BJ (cell line): ENCODE results near the gene EFHC1. TPM values are rescaled to one million over a fixed set of nuclear protein-coding genes. Genes with fewer than 3 reads are reported as not detected.

ENCODE experiments used
- CTCF ChIA-PET: fragments of 350-600 bp; formaldehyde crosslinking; extraction: SDS; loops from one replicate; lab custom pipeline; 2021; ENCODE audit warnings: antibody characterized with exemption, inconsistent platforms; lab: Yijun Ruan, JAX
- POLR2A ChIA-PET: fragments of 300-600 bp; sonication (Branson Sonifier 250); formaldehyde crosslinking; extraction: SDS; loops from one replicate; lab custom pipeline; 2021; ENCODE audit warnings: antibody characterized with exemption; lab: Charles Lee
- DNase-seq: peaks from one replicate; pipeline ENCODE4 v3.0.0-alpha.2; 2011; ENCODE audit warnings: low read depth
- H3K27me3 ChIP-seq: 2 replicates; pipeline ENCODE4 v1.6.0; 2011; ENCODE audit warnings: low read length; ENCODE audit not compliant: control insufficient read depth, insufficient read depth
- H3K36me3 ChIP-seq: 2 replicates; pipeline ENCODE4 v1.5.1; 2011; ENCODE audit warnings: low read length; ENCODE audit not compliant: control insufficient read depth, insufficient read depth
- H3K4me3 ChIP-seq: 2 replicates; pipeline ENCODE4 v1.5.1; 2011; ENCODE audit warnings: low read depth, mild to moderate bottlenecking, control low read depth, low read length
- CTCF ChIP-seq: IDR thresholded peaks from 2 replicates; pipeline ENCODE4 v1.5.1; 2011; ENCODE audit warnings: low read depth, mild to moderate bottlenecking, control low read depth, inconsistent platforms, low read length, moderate library complexity; ENCODE audit not compliant: insufficient read depth
- polyA minus RNA-seq: library from RNA; depleted of rRNA, polyadenylated mRNA; stranded (reverse); fragments of >200 nt; gene quantifications from 2 replicates; pipeline ENCODE4 v1.2.3, GENCODE V29; 2011; rRNA and poly(A)+ RNA removed
- polyA plus RNA-seq: library from polyadenylated mRNA; depleted of rRNA; stranded (reverse); fragments of >200 nt; gene quantifications from 2 replicates; pipeline ENCODE4 v1.2.3, GENCODE V29; 2011; rRNA removed

The EFHC1 gene
- polyA plus RNA-seq (16.6 and 26.3 TPM in 2 replicates), polyA minus RNA-seq (12.1 and 22.7 TPM in 2 replicates)

- no peak for TF ChIP-seq CTCF
- peak; percentile 84 for DNase-seq
- Histone ChIP-seq H3K36me3 (no peaks in the 10 kb centered on the region), H3K27me3 (no peaks in the 10 kb centered on the region), H3K4me3 (peak within 1 kb of the TSS; percentile 84)
- CTCF ChIA-PET = interaction anchor here (0.9 to 3.8 kb wide), 8 partner anchors 94 to 248 kb away, joined by 3 to 22 read pairs (median 5); partner anchors contain the start of gene TRAM2
- POLR2A ChIA-PET = interaction anchor here (0.6 to 1.1 kb wide), 5 partner anchors 150 to 178 kb away, joined by 3 to 4 read pairs (median 3); no protein-coding TSS in a partner anchor
These were observed at the start of gene EFHC1 for GRCh38 chr6:52419809-52420667. Gene EFHC1, plus strand, starts transcription at chr6:52420342. Its CDS starts 69 bp downstream, at chr6:52420411.

DNA sequence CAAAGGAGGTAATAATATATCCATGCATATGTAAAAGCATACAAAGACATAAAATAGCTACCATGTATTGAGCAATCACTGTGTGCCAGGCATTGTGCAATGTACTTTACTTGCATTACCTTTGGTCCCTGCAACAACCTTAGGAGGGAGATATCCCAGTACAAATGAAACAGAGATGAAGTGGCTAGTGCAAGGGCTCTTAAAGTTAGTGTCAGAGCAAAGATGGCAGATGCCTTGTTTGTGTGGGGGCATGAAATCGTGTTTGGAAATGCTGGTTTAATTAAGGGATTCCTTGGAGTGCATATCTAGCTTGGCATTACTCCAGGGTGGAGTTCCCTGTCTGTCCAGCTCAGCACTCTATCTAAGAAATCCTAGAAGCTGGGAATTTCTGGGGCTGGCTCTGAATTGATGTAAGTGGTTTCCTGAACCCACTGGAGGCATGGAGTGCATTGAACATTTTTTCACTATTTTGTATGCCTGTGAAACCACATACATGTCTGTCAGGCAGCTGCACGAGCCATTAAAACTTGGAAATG, 48.4 kb upstream of the EFHC1 start:
- DNase-seq = no peak
- Histone ChIP-seq H3K27me3 (no peaks in the 10 kb centered on the region), H3K4me3 (no peak overlapping the region), H3K36me3 (no peaks in the 10 kb centered on the region)
- ChIA-PET POLR2A (no interaction called here), CTCF (interaction anchor here (0.9 to 1.3 kb wide), 3 partner anchors 16 to 85 kb away, joined by 3 to 4 read pairs (median 3); no protein-coding TSS in a partner anchor)
- no peak for TF ChIP-seq CTCF

DNA sequence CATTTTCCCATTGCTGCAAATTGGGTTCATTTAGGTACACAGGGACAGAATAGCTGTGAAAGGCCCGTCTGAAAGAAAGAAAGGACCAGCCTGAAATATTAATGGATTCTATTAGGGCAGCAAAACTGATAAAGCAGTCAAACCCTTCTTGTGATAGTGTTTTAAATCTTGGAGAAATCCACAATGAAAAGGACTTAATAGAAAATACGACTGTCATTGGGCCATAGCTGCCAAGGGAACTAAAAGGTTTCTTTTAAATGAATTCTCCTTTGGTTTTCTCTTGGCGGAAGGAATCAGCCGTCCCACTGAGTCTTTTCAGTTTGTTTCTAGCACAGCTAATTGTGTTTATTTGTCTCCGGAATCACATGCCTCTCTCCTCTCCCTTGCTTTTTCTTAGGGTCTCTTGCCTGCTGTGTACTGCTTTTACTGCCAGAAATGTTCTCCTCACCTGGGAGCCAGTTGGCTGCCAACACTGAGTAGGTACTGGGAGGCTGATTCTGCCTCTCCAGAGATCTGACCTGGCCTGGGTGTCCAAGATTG, 46.9 kb upstream of the EFHC1 start:
- H3K4me3 ChIP-seq = no peak overlapping the region
- ChIA-PET POLR2A (no interaction called here), CTCF (no interaction called here)
- no peaks in the 10 kb centered on the region for H3K27me3 ChIP-seq
- TF ChIP-seq CTCF = no peak
- no peak for DNase-seq
- no peaks in the 10 kb centered on the region for H3K36me3 ChIP-seq

DNA sequence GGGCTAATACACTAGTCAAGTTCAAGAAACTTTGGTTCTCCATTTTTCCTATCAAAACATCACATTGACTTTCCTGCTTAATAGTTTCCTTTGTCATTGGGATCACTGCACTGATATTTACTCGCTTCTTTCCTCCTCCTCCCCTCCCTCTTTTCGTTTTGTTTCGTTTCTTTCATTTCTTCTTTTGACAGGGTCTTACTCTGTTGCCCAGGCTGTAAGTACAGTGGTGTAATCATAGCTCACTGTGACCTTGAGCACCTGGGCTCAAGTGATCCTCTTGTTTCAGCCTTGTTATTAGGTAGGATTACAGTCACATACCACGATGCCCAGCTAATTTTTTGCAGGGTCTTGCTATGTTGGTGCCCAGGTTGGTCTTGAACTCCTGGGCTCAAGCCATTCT, 45.9 kb upstream of the EFHC1 start:
- ChIA-PET POLR2A (no interaction called here), CTCF (interaction anchor here (1.0 to 1.7 kb wide), 2 partner anchors 12 to 13 kb away, joined by 4 to 6 read pairs; partner anchors contain the start of gene PAQR8)
- Histone ChIP-seq H3K36me3 (no peaks in the 10 kb centered on the region), H3K27me3 (no peaks in the 10 kb centered on the region), H3K4me3 (no peak overlapping the region)
- DNase-seq = no peak
- TF ChIP-seq CTCF = no peak
